Activated naive CD4-positive, alpha-beta T cell treated with anti-CD3 and anti-CD28 coated beads, Interleukin-2, amount 50 U/mL, for 24 hours (primary cell): ENCODE data around the gene CNPY4.

Experiments used
- H3K27ac Mint-ChIP-seq: one replicate; pipeline ENCODE4 v1.8.0; 2021; ENCODE audit warnings: mild to moderate bottlenecking, mixed read lengths
- H3K27me3 Mint-ChIP-seq: one replicate; pipeline ENCODE4 v1.8.0; 2021; ENCODE audit warnings: mixed read lengths
- H3K36me3 Mint-ChIP-seq: one replicate; pipeline ENCODE4 v1.8.0; 2021; ENCODE audit warnings: mixed read lengths
- H3K4me1 Mint-ChIP-seq: one replicate; pipeline ENCODE4 v1.8.0; 2021; ENCODE audit warnings: mixed read lengths
- H3K4me3 Mint-ChIP-seq: one replicate; pipeline ENCODE4 v1.8.0; 2021; ENCODE audit warnings: mild to moderate bottlenecking, mixed read lengths
- H3K9me3 Mint-ChIP-seq: one replicate; pipeline ENCODE4 v1.8.0; 2021; ENCODE audit warnings: mixed read lengths

The CNPY4 gene

GRCh38 chr7:100159099-100159623 lies 39.7 kb downstream of the CNPY4 start:
- H3K27ac Mint-ChIP-seq: peak overlapping the region; percentile 88
- H3K4me1 Mint-ChIP-seq: peaks cover 63% of the 10 kb centered on the region

DNA sequence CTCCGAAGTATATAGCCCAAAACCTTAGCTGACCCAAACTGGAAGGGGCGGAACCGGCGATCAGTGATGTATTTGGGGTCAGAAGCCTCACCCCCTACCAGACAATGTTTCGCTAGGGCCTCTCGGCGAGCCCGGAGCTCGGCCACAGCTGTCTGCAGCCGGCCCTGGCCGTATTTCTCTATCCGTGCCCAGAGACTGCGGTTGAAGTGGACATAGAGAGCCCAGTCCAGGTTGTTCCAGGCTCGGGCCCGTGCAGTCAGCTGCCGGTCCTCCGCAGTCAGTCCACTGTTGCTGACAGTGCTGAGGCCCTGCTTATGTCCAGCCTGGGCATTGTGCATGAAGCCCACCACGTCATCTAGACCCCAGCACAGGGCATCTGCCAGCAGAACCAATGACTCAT lies 40.6 kb downstream of the CNPY4 start:
- Mint-ChIP-seq H3K36me3 (peaks cover 3% of the 10 kb centered on the region), H3K4me3 (peak overlapping the region; percentile 7), H3K27ac (peak overlapping the region; percentile 17), H3K9me3 (no peaks in the 10 kb centered on the region), H3K27me3 (no peaks in the 10 kb centered on the region), H3K4me1 (peaks cover 69% of the 10 kb centered on the region)

More at GRCh38 chr7:100159099-100159623, 39.7 kb downstream of the CNPY4 start:
- H3K4me3 Mint-ChIP-seq: peak overlapping the region; percentile 82
- no peaks in the 10 kb centered on the region for H3K27me3 Mint-ChIP-seq
- H3K9me3 Mint-ChIP-seq: no peaks in the 10 kb centered on the region
- H3K36me3 Mint-ChIP-seq: peaks cover 3% of the 10 kb centered on the region

- Mint-ChIP-seq H3K27ac (peak overlapping the region; percentile 77), H3K9me3 (no peaks in the 10 kb centered on the region), H3K27me3 (no peaks in the 10 kb centered on the region), H3K4me1 (peaks cover 77% of the 10 kb centered on the region), H3K4me3 (peak overlapping the region; percentile 42), H3K36me3 (no peaks in the 10 kb centered on the region)
Observed at GRCh38 chr7:100163006-100163531, 43.6 kb downstream of the CNPY4 start.

- Mint-ChIP-seq H3K4me1 (peaks cover 83% of the 10 kb centered on the region), H3K4me3 (peak overlapping the region; percentile 54), H3K27me3 (no peaks in the 10 kb centered on the region), H3K27ac (peak overlapping the region; percentile 65), H3K9me3 (no peaks in the 10 kb centered on the region), H3K36me3 (no peaks in the 10 kb centered on the region)
Observed at GRCh38 chr7:100163871-100164270, 44.4 kb downstream of the CNPY4 start.

DNA sequence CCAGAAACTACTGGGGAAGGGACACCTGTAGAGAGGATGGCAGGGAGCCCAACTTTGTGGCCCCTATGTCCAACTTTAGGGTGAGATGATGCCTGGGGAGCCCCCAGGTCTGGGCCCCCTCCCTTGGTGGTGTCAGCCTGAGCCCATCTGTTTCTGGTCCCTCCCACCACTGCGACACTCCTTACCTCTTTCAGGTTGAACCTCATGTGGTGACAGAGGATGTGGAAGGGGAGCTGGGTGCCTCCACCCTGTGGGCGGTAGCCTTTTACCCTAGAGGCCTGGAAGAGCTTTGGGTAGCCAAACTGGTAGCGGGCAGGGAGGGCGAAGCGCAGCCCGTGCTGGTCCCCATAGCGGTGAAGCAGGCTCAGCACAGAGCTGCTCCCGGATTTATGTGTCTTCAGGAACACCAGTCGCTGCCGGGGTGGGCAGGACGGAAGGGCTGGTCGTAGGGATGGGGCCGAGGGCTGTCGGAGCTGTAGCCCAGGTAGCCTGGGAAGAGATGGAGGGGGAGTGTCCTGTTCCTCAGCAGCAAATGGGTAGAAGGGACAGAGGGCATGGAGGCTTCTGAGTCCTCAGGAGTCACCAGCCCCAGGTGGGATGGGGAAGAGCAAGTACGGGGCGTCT lies 47.0 kb downstream of the CNPY4 start:
- H3K36me3 Mint-ChIP-seq: no peaks in the 10 kb centered on the region
- peak overlapping the region; percentile 87 for H3K4me3 Mint-ChIP-seq
- H3K4me1 Mint-ChIP-seq: peaks cover 90% of the 10 kb centered on the region
- H3K9me3 Mint-ChIP-seq: no peaks in the 10 kb centered on the region
- H3K27ac Mint-ChIP-seq: peak overlapping the region; percentile 94
- no peaks in the 10 kb centered on the region for H3K27me3 Mint-ChIP-seq

DNA sequence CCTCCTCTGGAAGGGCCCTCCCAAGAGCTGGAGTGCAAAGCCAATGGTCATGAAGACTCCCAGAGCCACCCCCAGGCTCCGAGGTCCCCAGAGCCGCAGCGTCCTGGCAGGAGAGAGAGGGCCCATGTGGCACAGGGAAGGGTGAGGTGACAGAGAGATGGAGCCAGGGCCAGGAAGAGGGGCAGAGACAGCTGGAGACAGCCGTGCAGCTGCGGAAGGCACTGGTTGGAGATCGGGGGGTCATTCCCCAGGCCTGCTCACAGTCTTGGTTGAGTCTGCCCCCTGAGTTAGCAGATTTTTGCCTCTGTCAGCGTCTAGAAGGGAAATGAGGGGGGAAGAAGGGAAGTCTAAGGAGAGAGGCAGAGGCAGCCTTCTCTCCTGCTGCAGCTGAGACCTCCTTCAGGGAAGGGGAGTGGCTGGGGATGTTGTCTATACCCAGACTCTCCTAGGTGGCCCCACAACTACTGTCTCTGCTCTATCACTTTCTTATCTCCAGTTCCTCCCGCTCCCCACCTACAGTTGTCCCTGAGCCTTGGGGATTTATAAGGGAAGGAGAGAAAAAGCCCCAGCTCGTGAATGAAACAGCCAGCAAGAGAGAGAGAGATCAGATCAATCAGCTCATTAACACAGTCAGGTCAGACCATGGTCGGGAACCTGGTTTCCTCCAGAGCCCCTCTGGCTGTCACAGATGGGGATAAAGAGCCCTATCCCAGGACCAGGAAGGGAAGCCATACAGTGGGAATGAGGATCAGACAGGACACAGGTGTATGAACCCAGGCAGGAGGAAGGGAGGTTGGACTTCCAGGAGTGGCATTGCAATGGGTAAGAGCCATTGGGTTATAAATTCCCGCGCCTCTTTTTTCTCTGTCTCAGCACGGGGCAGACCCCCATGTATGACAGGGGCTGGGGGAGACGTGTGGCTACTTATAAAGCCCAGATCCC lies 47.8 kb downstream of the CNPY4 start:
- Mint-ChIP-seq H3K4me3 (peak overlapping the region; percentile 87), H3K27me3 (no peaks in the 10 kb centered on the region), H3K36me3 (no peaks in the 10 kb centered on the region), H3K27ac (peak overlapping the region; percentile 94), H3K9me3 (no peaks in the 10 kb centered on the region), H3K4me1 (peaks cover 88% of the 10 kb centered on the region)

DNA sequence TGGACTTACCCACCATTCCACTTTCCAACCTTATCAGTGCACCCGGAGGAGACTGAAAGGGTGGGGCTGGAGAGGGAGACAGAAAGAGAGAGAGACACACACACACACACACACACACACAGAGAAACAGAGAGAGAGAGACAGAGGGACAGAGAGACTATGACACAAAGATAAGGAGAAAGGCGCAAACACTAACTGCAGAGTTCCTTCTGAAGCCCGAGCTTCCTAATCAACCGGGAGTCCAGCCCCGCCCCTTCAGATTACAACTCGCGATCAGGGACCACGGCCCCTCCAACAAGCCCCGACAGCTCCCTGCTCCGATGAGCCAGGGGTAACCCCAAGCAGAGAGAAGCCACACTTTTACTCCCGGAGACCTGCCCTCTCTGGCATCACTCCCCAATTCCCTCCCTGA lies 48.5 kb downstream of the CNPY4 start:
- Mint-ChIP-seq H3K9me3 (no peaks in the 10 kb centered on the region), H3K4me1 (peaks cover 82% of the 10 kb centered on the region), H3K36me3 (no peaks in the 10 kb centered on the region), H3K27me3 (no peaks in the 10 kb centered on the region), H3K4me3 (peak overlapping the region; percentile 87), H3K27ac (peak overlapping the region; percentile 89)

DNA sequence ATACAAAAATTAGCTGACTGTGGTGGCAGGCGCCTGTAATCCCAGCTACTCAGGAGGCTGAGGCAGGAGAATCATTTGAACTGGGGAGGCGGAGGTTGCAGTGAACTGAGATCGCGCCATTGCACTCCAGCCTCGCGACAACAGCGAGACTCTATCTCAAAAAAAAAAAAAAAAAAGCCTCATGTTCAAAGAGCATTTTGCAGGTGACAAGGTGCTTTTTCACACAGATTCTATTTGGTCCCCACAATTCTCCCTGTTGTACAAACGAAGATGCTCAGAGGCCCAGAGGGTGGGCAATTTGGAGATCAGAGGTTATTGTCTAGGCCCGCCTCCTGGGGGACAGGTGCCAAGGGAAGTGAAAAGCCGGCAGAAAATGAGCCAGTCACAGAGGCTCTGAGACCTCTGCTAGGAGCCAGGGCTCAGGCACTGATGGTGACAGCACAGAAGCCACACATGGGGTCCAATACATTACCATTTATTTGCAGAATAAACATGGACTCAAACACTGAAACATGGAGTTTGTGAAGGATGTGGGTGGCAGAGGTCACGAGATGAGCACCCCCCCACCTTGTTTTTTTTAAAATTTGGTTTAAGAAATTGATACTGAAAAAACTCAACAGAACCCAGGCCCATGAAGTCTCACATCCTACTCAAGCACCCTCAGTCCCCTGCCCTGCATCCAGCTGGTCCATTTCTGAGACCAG lies 49.9 kb downstream of the CNPY4 start:
- H3K4me1 Mint-ChIP-seq: peaks cover 72% of the 10 kb centered on the region
- H3K27me3 Mint-ChIP-seq: no peaks in the 10 kb centered on the region
- no peaks in the 10 kb centered on the region for H3K9me3 Mint-ChIP-seq
- peak overlapping the region; percentile 87 for H3K4me3 Mint-ChIP-seq
- H3K36me3 Mint-ChIP-seq: no peaks in the 10 kb centered on the region
- H3K27ac Mint-ChIP-seq: peak overlapping the region; percentile 65

- no peaks in the 10 kb centered on the region for H3K9me3 Mint-ChIP-seq
- H3K27ac Mint-ChIP-seq: peak overlapping the region; percentile 90
- H3K4me1 Mint-ChIP-seq: peaks cover 70% of the 10 kb centered on the region
- no peaks in the 10 kb centered on the region for H3K36me3 Mint-ChIP-seq
- peak overlapping the region; percentile 85 for H3K4me3 Mint-ChIP-seq
- H3K27me3 Mint-ChIP-seq: no peaks in the 10 kb centered on the region
Observed at GRCh38 chr7:100170101-100170897, 50.9 kb downstream of the CNPY4 start.

GRCh38 chr7:100171087-100171681 lies 51.8 kb downstream of the CNPY4 start:
- no peaks in the 10 kb centered on the region for H3K36me3 Mint-ChIP-seq
- H3K4me1 Mint-ChIP-seq: peaks cover 67% of the 10 kb centered on the region
- no peaks in the 10 kb centered on the region for H3K27me3 Mint-ChIP-seq
- H3K4me3 Mint-ChIP-seq: peak overlapping the region; percentile 85
- H3K9me3 Mint-ChIP-seq: no peaks in the 10 kb centered on the region
- peak overlapping the region; percentile 90 for H3K27ac Mint-ChIP-seq

- Mint-ChIP-seq H3K4me3 (peak overlapping the region; percentile 79), H3K27me3 (no peaks in the 10 kb centered on the region), H3K9me3 (no peaks in the 10 kb centered on the region), H3K36me3 (no peaks in the 10 kb centered on the region), H3K27ac (peak overlapping the region; percentile 51), H3K4me1 (peaks cover 67% of the 10 kb centered on the region)
Observed at GRCh38 chr7:100171840-100172239, 52.4 kb downstream of the CNPY4 start.

DNA sequence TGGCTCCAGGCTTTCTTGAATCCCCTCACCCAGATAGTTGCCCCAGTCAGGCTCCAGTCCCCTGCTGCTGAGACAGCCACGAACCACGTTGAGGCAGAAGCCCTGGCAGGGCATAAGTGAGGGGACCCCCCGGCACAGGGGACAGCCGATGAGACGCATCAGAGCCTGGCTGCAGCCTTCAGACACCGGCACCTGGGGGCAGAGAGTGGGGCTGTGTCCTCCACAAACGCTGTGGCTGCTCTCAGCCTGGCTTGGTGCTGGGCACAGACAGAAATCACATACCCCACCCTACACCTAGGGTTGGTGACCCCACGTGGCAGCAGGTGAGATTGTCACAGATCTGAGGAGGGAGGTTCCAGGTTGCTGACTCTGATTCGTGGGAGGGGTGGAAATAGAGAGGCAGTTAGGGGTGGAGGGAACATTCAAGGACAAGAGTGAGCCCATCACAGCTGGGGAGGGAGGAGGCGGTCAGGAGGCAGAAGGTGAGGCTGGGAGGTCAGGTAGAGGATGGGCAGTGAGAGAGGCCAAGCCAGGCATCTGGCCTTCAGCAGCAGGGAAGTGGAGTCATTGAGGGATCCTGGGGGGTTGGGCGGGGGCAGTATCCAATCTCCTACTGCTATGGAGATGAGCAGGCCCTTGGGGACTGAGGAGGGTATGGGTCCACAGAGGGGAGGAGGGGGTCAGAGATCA lies 54.5 kb downstream of the CNPY4 start:
- H3K36me3 Mint-ChIP-seq: no peaks in the 10 kb centered on the region
- H3K4me3 Mint-ChIP-seq: no peak overlapping the region
- no peaks in the 10 kb centered on the region for H3K27me3 Mint-ChIP-seq
- no peaks in the 10 kb centered on the region for H3K9me3 Mint-ChIP-seq
- peak overlapping the region; percentile 4 for H3K27ac Mint-ChIP-seq
- H3K4me1 Mint-ChIP-seq: peaks cover 52% of the 10 kb centered on the region

- H3K27ac Mint-ChIP-seq: no peak overlapping the region
- H3K9me3 Mint-ChIP-seq: no peaks in the 10 kb centered on the region
- no peaks in the 10 kb centered on the region for H3K36me3 Mint-ChIP-seq
- H3K4me1 Mint-ChIP-seq: peaks cover 45% of the 10 kb centered on the region
- no peaks in the 10 kb centered on the region for H3K27me3 Mint-ChIP-seq
- H3K4me3 Mint-ChIP-seq: no peak overlapping the region
Observed at GRCh38 chr7:100174582-100174981, 55.1 kb downstream of the CNPY4 start.
